ENCODE data around the gene TTC27. TPM values are rescaled to one million over a fixed set of nuclear protein-coding genes. Genes with fewer than 3 reads are reported as not detected.

TTC27 gene
- polyA plus RNA-seq, 1 donor from 2014 or later, result 11.1 TPM

DNA sequence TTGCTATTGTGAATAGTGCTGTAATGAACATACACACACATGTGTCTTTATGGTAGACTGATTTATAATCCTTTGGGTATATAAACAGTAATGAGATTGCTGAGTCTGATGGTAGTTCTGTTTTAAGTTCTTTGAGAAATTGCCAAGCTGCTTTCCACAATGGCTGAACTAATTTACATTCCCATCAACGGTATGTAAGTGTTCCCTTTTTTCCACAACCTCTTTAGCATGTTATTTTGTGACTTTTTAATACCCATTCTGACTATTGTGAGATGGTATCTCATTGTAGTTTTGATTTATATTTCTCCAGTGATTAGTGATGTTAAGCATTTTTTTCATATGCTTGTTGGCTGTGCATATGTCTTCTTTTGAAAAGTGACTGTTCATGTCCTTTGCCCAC, 86.7 kb downstream of the TTC27 start:
- H3K9me3 ChIP-seq (ENCODE audit: low read length), result no peaks in the 10 kb centered on the region
- H3K4me3 ChIP-seq (ENCODE audit: low read length), result no peak overlapping the region
- H3K9me2 ChIP-seq (ENCODE audit: insufficient read depth, low read length), result no peaks in the 10 kb centered on the region
- no peak overlapping the region for H2AFZ ChIP-seq (ENCODE audit: low read depth, low read length)
- H3K79me2 ChIP-seq (replicated peaks; ENCODE audit: insufficient read depth, low read length), result no peaks in the 10 kb centered on the region
- H4K20me1 ChIP-seq (ENCODE audit: insufficient read depth), result no peaks in the 10 kb centered on the region
- TF ChIP-seq MXI1 (conservative IDR thresholded peaks at IDR 0.05; ENCODE audit: poor library complexity, severe bottlenecking) (no peak), EZH2 (IDR thresholded peaks at IDR 0.05; ENCODE audit: borderline replicate concordance, insufficient read depth, low read length, poor library complexity, severe bottlenecking) (no peak), POLR2AphosphoS5 (IDR thresholded peaks at IDR 0.05) (no peak), REST (IDR thresholded peaks at IDR 0.05; ENCODE audit: borderline replicate concordance) (no peak), TAF1 (IDR thresholded peaks at IDR 0.05; ENCODE audit: low read depth) (no peak), CTCF (IDR thresholded peaks at IDR 0.05; ENCODE audit: poor library complexity, severe bottlenecking) (no peak), EP300 (conservative IDR thresholded peaks at IDR 0.05; ENCODE audit: poor library complexity, severe bottlenecking) (no peak), SMC3 (conservative IDR thresholded peaks at IDR 0.05; ENCODE audit: poor library complexity) (no peak)
- H3K9ac ChIP-seq (ENCODE audit: low read length), result no peak overlapping the region
- H3F3A ChIP-seq (ENCODE audit: insufficient read depth, low read length, poor library complexity, severe bottlenecking), result no peaks in the 10 kb centered on the region
- no peak overlapping the region for H3K4me2 ChIP-seq (ENCODE audit: low read length)
- H3K36me3 ChIP-seq (ENCODE audit: insufficient read depth, low read length), result no peaks in the 10 kb centered on the region
- no peaks in the 10 kb centered on the region for H3K27me3 ChIP-seq (ENCODE audit: insufficient read depth, low read depth, low read length)
- no peak overlapping the region for H3K27ac ChIP-seq (ENCODE audit: low read length)

DNA sequence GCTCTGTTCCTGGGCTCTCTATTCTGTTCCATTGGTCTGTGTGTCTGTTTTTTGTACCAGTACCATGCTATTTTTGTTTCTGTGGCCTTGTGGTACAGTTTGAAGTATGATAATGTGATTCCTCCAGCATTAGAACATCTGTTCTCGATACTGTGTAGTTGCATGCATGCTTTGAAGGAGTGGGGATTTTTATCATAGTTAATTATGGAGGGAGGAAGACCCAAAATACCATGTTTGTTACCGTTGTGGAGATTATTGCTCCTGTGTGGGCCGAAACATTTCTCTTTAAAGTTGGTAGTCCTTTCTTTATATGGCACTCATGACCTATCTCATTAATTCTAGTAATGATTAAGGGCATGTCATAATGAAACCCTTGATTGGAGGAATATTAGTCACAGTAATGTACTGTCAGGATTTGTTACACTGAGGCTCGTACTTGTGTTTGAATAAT, 87.6 kb downstream of the TTC27 start:
- Histone ChIP-seq H3F3A (ENCODE audit: insufficient read depth, low read length, poor library complexity, severe bottlenecking) (no peaks in the 10 kb centered on the region), H3K79me2 (replicated peaks; ENCODE audit: insufficient read depth, low read length) (no peaks in the 10 kb centered on the region), H3K36me3 (ENCODE audit: insufficient read depth, low read length) (no peaks in the 10 kb centered on the region), H3K9me3 (ENCODE audit: low read length) (no peaks in the 10 kb centered on the region), H3K4me2 (ENCODE audit: low read length) (no peak overlapping the region), H2AFZ (ENCODE audit: low read depth, low read length) (no peak overlapping the region), H3K9ac (ENCODE audit: low read length) (no peak overlapping the region), H3K9me2 (ENCODE audit: insufficient read depth, low read length) (no peaks in the 10 kb centered on the region), H3K27ac (ENCODE audit: low read length) (no peak overlapping the region), H4K20me1 (ENCODE audit: insufficient read depth) (no peaks in the 10 kb centered on the region), H3K27me3 (ENCODE audit: insufficient read depth, low read depth, low read length) (no peaks in the 10 kb centered on the region), H3K4me3 (ENCODE audit: low read length) (no peak overlapping the region)
- TF ChIP-seq REST (IDR thresholded peaks at IDR 0.05; ENCODE audit: borderline replicate concordance), result no peak
- no peak for TF ChIP-seq EP300 (conservative IDR thresholded peaks at IDR 0.05; ENCODE audit: poor library complexity, severe bottlenecking)
- no peak for TF ChIP-seq CTCF (IDR thresholded peaks at IDR 0.05; ENCODE audit: poor library complexity, severe bottlenecking)
- TF ChIP-seq SMC3 (conservative IDR thresholded peaks at IDR 0.05; ENCODE audit: poor library complexity), result no peak
- no peak for TF ChIP-seq POLR2AphosphoS5 (IDR thresholded peaks at IDR 0.05)
- TF ChIP-seq MXI1 (conservative IDR thresholded peaks at IDR 0.05; ENCODE audit: poor library complexity, severe bottlenecking), result no peak
- no peak for TF ChIP-seq RAD21 (conservative IDR thresholded peaks at IDR 0.05)

Measured in neural cell (in vitro differentiated cells).